ENCODE measurements around the gene CYP24A1.
A peak's percentile ranks its signal among the peaks of the same experiment; 100 is the strongest.

CYP24A1 gene

DNA sequence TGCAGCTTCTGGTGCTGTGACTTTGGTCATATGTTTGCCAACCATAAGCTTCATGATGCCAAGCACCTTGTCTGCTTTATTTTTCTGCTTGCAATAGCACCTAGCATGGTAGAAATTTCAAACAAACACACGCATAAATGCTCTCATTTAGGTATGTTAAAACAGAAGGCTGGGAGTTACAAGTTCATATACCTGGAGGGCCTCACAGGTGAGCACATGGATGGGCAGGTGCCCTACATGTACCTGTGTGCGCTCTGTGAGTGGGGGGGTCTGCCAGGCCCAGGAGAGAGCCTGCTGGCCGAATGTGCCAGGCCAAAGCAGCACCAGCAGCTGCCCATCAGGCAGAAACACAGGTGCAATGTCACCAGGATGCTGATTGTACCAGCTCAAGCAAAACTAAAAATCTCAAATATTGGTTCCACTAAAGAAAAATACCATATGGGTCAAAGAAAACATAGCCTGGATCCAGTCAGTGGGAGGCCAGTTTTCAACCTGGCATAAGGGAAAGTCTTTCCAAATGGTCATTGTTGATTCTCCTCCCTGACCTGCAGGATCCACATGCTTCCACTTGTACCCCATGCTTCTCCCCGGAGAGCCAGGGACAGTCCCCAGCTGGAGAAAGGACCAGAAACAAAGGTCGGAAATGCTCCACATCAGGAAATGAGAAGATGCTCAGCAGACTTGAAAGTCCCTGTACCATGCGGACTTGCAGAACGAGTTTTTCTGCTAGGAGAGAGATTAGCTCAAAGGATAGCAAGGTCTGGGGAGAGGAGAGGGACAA lies 26.9 kb upstream of the CYP24A1 start:
- H3K79me2 ChIP-seq (ENCODE audit: insufficient read depth, low read length) = no peaks in the 10 kb centered on the region
- no peaks in the 10 kb centered on the region for H4K20me1 ChIP-seq (ENCODE audit: insufficient read depth, low read length)
- no peaks in the 10 kb centered on the region for H3K9me3 ChIP-seq (ENCODE audit: insufficient read depth, low read length, severe bottlenecking)
- H3K27ac ChIP-seq (ENCODE audit: low read length) = no peak overlapping the region
- no peaks in the 10 kb centered on the region for H3K4me1 ChIP-seq (ENCODE audit: insufficient read depth, low read length)
- no peaks in the 10 kb centered on the region for H3K36me3 ChIP-seq (ENCODE audit: insufficient read depth, low read length)
- H3K9ac ChIP-seq (ENCODE audit: low read depth, low read length) = no peak overlapping the region
- no peak overlapping the region for H3K4me2 ChIP-seq (ENCODE audit: insufficient read depth, low read length)
- H2AFZ ChIP-seq (ENCODE audit: low read depth, low read length) = no peak overlapping the region
- H3K4me3 ChIP-seq (ENCODE audit: low read depth in 1 of 2, low read length in 2 of 2) = no peak overlapping the region
- no peak for ATAC-seq (ENCODE audit: insufficient read depth, low read depth)
- TF ChIP-seq EZH2 (IDR thresholded peaks at IDR 0.05; ENCODE audit: borderline replicate concordance, low read depth, low read length, severe bottlenecking) = no peak
- TF ChIP-seq, protein P1, sequence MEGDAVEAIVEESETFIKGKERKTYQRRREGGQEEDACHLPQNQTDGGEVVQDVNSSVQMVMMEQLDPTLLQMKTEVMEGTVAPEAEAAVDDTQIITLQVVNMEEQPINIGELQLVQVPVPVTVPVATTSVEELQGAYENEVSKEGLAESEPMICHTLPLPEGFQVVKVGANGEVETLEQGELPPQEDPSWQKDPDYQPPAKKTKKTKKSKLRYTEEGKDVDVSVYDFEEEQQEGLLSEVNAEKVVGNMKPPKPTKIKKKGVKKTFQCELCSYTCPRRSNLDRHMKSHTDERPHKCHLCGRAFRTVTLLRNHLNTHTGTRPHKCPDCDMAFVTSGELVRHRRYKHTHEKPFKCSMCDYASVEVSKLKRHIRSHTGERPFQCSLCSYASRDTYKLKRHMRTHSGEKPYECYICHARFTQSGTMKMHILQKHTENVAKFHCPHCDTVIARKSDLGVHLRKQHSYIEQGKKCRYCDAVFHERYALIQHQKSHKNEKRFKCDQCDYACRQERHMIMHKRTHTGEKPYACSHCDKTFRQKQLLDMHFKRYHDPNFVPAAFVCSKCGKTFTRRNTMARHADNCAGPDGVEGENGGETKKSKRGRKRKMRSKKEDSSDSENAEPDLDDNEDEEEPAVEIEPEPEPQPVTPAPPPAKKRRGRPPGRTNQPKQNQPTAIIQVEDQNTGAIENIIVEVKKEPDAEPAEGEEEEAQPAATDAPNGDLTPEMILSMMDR (IDR thresholded peaks at IDR 0.05; ENCODE audit: borderline replicate concordance, extremely low read depth, low read length, poor library complexity, severe bottlenecking) = no peak
- no peak for DNase-seq
- H3K27me3 ChIP-seq (ENCODE audit: insufficient read depth, low read length, poor library complexity) = peaks cover 17% of the 10 kb centered on the region

DNA sequence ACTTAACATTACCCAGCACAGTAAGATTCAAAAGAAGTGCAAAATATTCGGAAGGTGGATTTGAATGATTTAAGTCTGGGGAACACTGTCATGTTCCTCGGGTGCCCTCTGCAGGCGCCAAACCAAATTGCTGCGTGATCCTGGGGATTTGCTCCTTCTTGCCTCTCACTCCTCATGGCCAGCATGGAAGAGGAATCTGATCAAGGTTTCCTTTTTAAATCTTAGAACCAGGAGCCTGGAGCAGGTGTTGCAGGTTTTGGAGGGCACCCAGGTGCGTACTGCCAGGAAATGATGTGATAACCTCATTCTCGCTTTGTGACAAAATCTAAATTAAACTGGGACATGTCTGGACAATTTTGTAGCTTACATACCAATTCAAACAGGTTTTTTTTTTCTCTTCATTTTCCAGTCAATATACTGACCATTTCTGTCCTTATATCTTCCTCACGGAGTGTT lies 26.0 kb upstream of the CYP24A1 start:
- Histone ChIP-seq H4K20me1 (ENCODE audit: insufficient read depth, low read length) (no peaks in the 10 kb centered on the region), H3K9ac (ENCODE audit: low read depth, low read length) (no peak overlapping the region), H3K9me3 (ENCODE audit: insufficient read depth, low read length, severe bottlenecking) (no peaks in the 10 kb centered on the region), H3K36me3 (ENCODE audit: insufficient read depth, low read length) (no peaks in the 10 kb centered on the region), H3K27me3 (ENCODE audit: insufficient read depth, low read length, poor library complexity) (peaks cover 23% of the 10 kb centered on the region), H3K4me2 (ENCODE audit: insufficient read depth, low read length) (no peak overlapping the region), H3K4me1 (ENCODE audit: insufficient read depth, low read length) (no peaks in the 10 kb centered on the region), H3K4me3 (ENCODE audit: low read depth in 1 of 2, low read length in 2 of 2) (no peak overlapping the region), H2AFZ (ENCODE audit: low read depth, low read length) (no peak overlapping the region), H3K79me2 (ENCODE audit: insufficient read depth, low read length) (no peaks in the 10 kb centered on the region), H3K27ac (ENCODE audit: low read length) (no peak overlapping the region)
- TF ChIP-seq, protein P1 (IDR thresholded peaks at IDR 0.05; ENCODE audit: borderline replicate concordance, extremely low read depth, low read length, poor library complexity, severe bottlenecking) = peak; percentile 98
- TF ChIP-seq EZH2 (IDR thresholded peaks at IDR 0.05; ENCODE audit: borderline replicate concordance, low read depth, low read length, severe bottlenecking) = no peak
- DNase-seq = peak; percentile 75
- peak; percentile 72 for ATAC-seq (ENCODE audit: insufficient read depth, low read depth)

- H3K4me3 ChIP-seq (ENCODE audit: low read depth in 1 of 2, low read length in 2 of 2) = no peak overlapping the region
- ATAC-seq (ENCODE audit: insufficient read depth, low read depth) = peak; percentile 40; the same call in 2 of the 3 replicates
- no peak overlapping the region for H3K9ac ChIP-seq (ENCODE audit: low read depth, low read length)
Measured at GRCh38 chr20:54199283-54199682, 25.5 kb upstream of the CYP24A1 start.

More at GRCh38 chr20:54199283-54199682, 25.5 kb upstream of the CYP24A1 start:
- TF ChIP-seq, protein P1 (IDR thresholded peaks at IDR 0.05; ENCODE audit: borderline replicate concordance, extremely low read depth, low read length, poor library complexity, severe bottlenecking) = no peak
- no peak for TF ChIP-seq EZH2 (IDR thresholded peaks at IDR 0.05; ENCODE audit: borderline replicate concordance, low read depth, low read length, severe bottlenecking)
- H3K27ac ChIP-seq (ENCODE audit: low read length) = no peak overlapping the region
- H3K36me3 ChIP-seq (ENCODE audit: insufficient read depth, low read length) = no peaks in the 10 kb centered on the region
- H3K27me3 ChIP-seq (ENCODE audit: insufficient read depth, low read length, poor library complexity) = peaks cover 25% of the 10 kb centered on the region
- no peak overlapping the region for H3K4me2 ChIP-seq (ENCODE audit: insufficient read depth, low read length)
- no peaks in the 10 kb centered on the region for H3K9me3 ChIP-seq (ENCODE audit: insufficient read depth, low read length, severe bottlenecking)
- no peak for DNase-seq
- H3K4me1 ChIP-seq (ENCODE audit: insufficient read depth, low read length) = no peaks in the 10 kb centered on the region
- H4K20me1 ChIP-seq (ENCODE audit: insufficient read depth, low read length) = no peaks in the 10 kb centered on the region
- H2AFZ ChIP-seq (ENCODE audit: low read depth, low read length) = no peak overlapping the region
- H3K79me2 ChIP-seq (ENCODE audit: insufficient read depth, low read length) = no peaks in the 10 kb centered on the region
